Central memory CD8-positive, alpha-beta T cell (primary cell): ENCODE data around the gene RFX4.
"Not testable (repeated sequence)": the region's sequence is repeated elsewhere in the genome, so short reads cannot be mapped to it uniquely, and the experiment has no call there.

Source experiments
- ATAC-seq: fragments of 150-1000 bp; cut with Tn5 transposase; replicated peaks from 2 replicates; pipeline ENCODE4 v1.10.0; 2022; ENCODE audit warnings: mild to moderate bottlenecking, moderate FRiP score, moderate number of reproducible peaks; ENCODE audit not compliant: poor library complexity, severe bottlenecking; ENCODE audit errors: extremely low read depth
- DNase-seq, 2 donors: peaks; one replicate each; pipeline ENCODE4 v3.0.0; 2021; ENCODE audit warnings: low spot score in 2 of 2
- H3K27ac Mint-ChIP-seq: one replicate; pipeline ENCODE4 v1.8.0; 2022; ENCODE audit warnings: low read depth, mild to moderate bottlenecking, moderate library complexity, mixed read lengths
- H3K27me3 Mint-ChIP-seq: one replicate; pipeline ENCODE4 v1.8.0; 2022; ENCODE audit warnings: mixed read lengths
- H3K36me3 Mint-ChIP-seq: one replicate; pipeline ENCODE4 v1.8.0; 2022; ENCODE audit warnings: mild to moderate bottlenecking, moderate library complexity, mixed read lengths; ENCODE audit not compliant: insufficient read depth
- H3K4me1 Mint-ChIP-seq: one replicate; pipeline ENCODE4 v1.8.0; 2022; ENCODE audit warnings: mixed read lengths
- H3K4me3 Mint-ChIP-seq: one replicate; pipeline ENCODE4 v1.8.0; 2022; ENCODE audit warnings: mild to moderate bottlenecking, moderate library complexity, mixed read lengths
- H3K9me3 Mint-ChIP-seq: one replicate; pipeline ENCODE4 v1.8.0; 2022; ENCODE audit warnings: mixed read lengths

The RFX4 gene

DNA sequence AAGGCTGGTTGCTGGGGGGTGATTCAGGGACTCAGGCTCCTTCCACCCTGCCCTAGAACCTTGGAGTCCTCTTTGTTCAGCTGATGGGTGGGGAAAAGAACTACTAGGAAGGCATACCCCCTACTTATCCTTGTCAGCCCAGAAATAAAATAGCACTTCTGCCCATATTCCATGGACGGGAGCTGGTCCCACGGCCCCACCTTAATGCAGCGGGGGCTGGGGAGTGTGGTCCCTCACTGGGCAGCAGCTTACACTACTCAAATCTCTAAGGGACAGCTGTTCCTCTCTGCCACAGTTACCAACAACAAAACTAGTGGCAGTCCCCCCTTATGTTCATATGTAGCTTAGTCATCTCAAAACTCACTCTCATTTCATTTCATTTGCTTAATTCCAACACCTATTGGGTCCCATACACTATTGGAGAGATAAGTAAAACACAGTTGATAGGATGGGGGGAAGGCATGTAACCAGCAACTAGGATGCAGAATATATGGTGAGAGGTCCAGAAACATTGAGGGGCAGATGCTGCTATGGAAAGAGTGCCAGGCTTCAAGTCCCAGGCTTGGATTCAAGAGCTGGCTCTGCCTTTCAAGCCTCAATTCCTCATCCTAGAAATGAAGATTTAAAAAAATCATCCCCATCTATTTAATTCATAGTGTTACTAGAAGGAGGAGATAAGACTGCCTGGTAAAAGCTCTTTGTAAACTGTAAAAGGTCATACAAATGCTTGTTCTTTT lies 107.9 kb downstream of the RFX4 start:
- Mint-ChIP-seq H3K4me1 (no peaks in the 10 kb centered on the region), H3K36me3 (no peaks in the 10 kb centered on the region)

GRCh38 chr12:106692033-106692432 lies 109.2 kb downstream of the RFX4 start:
- H3K4me1 Mint-ChIP-seq, H3K4me3 Mint-ChIP-seq, H3K36me3 Mint-ChIP-seq, ATAC-seq, H3K27me3 Mint-ChIP-seq, DNase-seq, H3K27ac Mint-ChIP-seq, H3K9me3 Mint-ChIP-seq: not testable (repeated sequence)

More for the DNA sequence above, 107.9 kb downstream of the RFX4 start:
- no peaks in the 10 kb centered on the region for H3K27me3 Mint-ChIP-seq
- no peaks in the 10 kb centered on the region for H3K9me3 Mint-ChIP-seq
- no peak for DNase-seq
- H3K27ac Mint-ChIP-seq, result no peak overlapping the region
- H3K4me3 Mint-ChIP-seq, result no peak overlapping the region
- ATAC-seq, result no peak

- Mint-ChIP-seq H3K9me3 (no peaks in the 10 kb centered on the region), H3K4me3 (no peak overlapping the region), H3K4me1 (peaks cover 5% of the 10 kb centered on the region), H3K36me3 (no peaks in the 10 kb centered on the region), H3K27me3 (no peaks in the 10 kb centered on the region), H3K27ac (no peak overlapping the region)
- DNase-seq (no peak), ATAC-seq (no peak)
Observed at GRCh38 chr12:106692896-106693820, 110.4 kb downstream of the RFX4 start.

DNA sequence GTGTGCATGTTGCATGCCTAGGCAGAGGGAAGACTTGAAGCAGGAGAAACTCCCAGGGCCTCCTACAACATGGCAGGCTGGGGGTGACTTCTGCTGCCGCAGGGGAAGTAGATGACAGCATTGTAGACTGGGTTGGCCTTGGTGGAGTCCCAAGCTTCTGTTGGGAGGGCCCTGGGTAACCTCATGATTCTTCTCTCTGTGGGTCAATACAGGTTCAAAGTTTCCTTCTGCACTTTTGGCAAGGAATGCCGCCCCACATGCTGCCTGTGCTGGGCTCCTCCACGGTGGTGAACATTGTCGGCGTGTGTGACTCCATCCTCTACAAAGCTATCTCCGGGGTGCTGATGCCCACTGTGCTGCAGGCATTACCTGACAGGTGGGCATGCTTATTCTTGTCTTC lies 113.3 kb downstream of the RFX4 start:
- H3K9me3 Mint-ChIP-seq, result peaks cover under 1% of the 10 kb centered on the region
- peaks cover 5% of the 10 kb centered on the region for H3K4me1 Mint-ChIP-seq
- ATAC-seq (no peak), DNase-seq (no peak)
- peaks cover 17% of the 10 kb centered on the region for H3K27me3 Mint-ChIP-seq
- H3K36me3 Mint-ChIP-seq, result no peaks in the 10 kb centered on the region
- H3K4me3 Mint-ChIP-seq, result no peak overlapping the region
- H3K27ac Mint-ChIP-seq, result no peak overlapping the region

DNA sequence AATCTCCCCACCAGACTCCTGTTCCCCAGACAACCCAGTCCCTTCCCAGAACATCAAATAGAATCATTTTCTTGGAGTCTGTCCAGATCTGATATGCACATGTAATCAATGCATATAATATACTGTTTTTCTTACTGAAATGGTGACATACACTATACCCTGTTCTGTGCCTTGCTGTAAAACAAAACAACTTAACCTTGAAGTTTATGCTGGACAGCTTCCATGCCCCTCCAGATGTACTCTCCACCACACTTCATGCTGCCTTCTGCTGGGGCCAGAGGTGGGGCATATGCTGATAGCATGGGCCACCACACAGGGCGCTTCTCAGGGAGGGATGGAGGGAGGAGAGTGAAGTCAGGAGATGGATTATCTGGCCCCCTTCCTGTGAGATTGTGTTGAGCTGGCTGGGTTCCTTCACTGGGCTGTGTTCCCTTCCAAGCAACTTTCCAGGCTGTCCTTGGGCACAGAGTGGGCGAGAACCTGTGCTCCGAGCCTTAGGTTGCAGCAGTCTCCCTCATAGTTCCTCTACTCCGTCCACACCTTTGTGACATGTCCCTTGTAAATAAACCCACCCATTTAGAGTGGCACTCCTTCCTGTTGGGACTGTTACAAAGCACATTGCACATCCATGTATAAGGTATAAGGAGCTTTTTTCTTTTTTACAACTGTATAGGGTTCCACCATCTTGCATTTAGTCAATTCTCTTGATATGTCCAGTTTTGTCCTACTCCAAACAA lies 114.0 kb downstream of the RFX4 start:
- Mint-ChIP-seq H3K9me3 (peaks cover 7% of the 10 kb centered on the region), H3K27me3 (peaks cover 17% of the 10 kb centered on the region), H3K36me3 (peaks cover 2% of the 10 kb centered on the region), H3K4me3 (no peak overlapping the region), H3K27ac (no peak overlapping the region), H3K4me1 (peaks cover 5% of the 10 kb centered on the region)
- DNase-seq (no peak), ATAC-seq (no peak)

GRCh38 chr12:106704081-106704480 lies 121.3 kb downstream of the RFX4 start:
- Mint-ChIP-seq H3K36me3 (peaks cover 2% of the 10 kb centered on the region), H3K27ac (no peak overlapping the region), H3K27me3 (peaks cover 9% of the 10 kb centered on the region), H3K9me3 (peaks cover 7% of the 10 kb centered on the region), H3K4me1 (no peaks in the 10 kb centered on the region), H3K4me3 (no peak overlapping the region)
- ATAC-seq, result no peak
- no peak for DNase-seq

DNA sequence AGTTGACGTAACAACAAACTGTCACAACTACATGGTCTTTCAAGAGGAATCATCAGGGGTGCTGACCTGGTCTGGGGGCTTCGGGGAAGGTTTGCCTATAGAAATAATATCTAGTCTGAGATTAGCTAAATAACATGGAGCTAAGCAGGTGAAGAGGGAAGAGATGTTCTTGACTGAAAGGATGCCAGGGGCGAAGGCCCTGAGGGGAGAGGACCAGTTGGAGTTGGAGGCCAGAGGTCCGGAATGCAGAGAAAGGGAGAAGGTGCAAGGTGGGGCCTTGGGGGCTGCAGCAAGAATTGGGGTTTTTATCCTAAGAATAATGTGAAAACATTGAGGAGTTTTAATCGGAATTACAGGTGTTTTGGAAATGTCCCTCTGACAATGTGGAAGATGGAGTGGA lies 123.2 kb downstream of the RFX4 start:
- DNase-seq (no peak), ATAC-seq (no peak)
- Mint-ChIP-seq H3K9me3 (peaks cover 7% of the 10 kb centered on the region), H3K36me3 (peaks cover 2% of the 10 kb centered on the region), H3K27ac (no peak overlapping the region), H3K27me3 (no peaks in the 10 kb centered on the region), H3K4me3 (no peak overlapping the region), H3K4me1 (no peaks in the 10 kb centered on the region)

DNA sequence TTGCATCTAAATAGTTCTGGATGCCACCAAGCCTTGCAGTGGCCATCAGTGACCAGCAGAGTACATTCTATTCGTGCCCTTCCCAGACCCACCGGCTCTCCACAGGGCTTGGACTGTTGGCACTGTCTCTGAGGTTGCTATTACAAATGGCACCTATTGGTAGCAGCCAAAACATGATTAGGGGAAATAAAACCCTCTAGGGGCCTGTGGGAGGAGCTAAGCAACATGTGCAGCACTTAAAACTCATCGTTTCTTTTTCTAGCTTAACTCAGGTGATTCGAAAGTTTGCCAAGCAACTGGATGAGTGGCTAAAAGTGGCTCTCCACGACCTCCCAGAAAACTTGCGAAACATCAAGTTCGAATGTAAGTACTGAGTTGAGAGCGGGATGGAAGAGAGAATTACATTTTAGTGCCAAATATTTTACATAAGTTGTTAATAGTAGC lies 126.3 kb downstream of the RFX4 start:
- ATAC-seq (no peak), DNase-seq (no peak)
- no peaks in the 10 kb centered on the region for H3K9me3 Mint-ChIP-seq
- no peaks in the 10 kb centered on the region for H3K4me1 Mint-ChIP-seq
- no peak overlapping the region for H3K4me3 Mint-ChIP-seq
- H3K27me3 Mint-ChIP-seq, result no peaks in the 10 kb centered on the region
- no peaks in the 10 kb centered on the region for H3K36me3 Mint-ChIP-seq
- H3K27ac Mint-ChIP-seq, result no peak overlapping the region

- H3K27me3 Mint-ChIP-seq, result no peaks in the 10 kb centered on the region
- no peaks in the 10 kb centered on the region for H3K4me1 Mint-ChIP-seq
- no peak for DNase-seq
- H3K9me3 Mint-ChIP-seq, result no peaks in the 10 kb centered on the region
- no peak overlapping the region for H3K27ac Mint-ChIP-seq
- ATAC-seq, result no peak
- no peaks in the 10 kb centered on the region for H3K36me3 Mint-ChIP-seq
- no peak overlapping the region for H3K4me3 Mint-ChIP-seq
Observed at GRCh38 chr12:106710143-106710893, 127.5 kb downstream of the RFX4 start.

- no peaks in the 10 kb centered on the region for H3K27me3 Mint-ChIP-seq
- H3K36me3 Mint-ChIP-seq, result no peaks in the 10 kb centered on the region
- H3K4me1 Mint-ChIP-seq, result no peaks in the 10 kb centered on the region
- DNase-seq (no peak), ATAC-seq (no peak)
- no peaks in the 10 kb centered on the region for H3K9me3 Mint-ChIP-seq
- H3K27ac Mint-ChIP-seq, result no peak overlapping the region
- H3K4me3 Mint-ChIP-seq, result no peak overlapping the region
Observed at GRCh38 chr12:106711316-106711715, 128.5 kb downstream of the RFX4 start.

DNA sequence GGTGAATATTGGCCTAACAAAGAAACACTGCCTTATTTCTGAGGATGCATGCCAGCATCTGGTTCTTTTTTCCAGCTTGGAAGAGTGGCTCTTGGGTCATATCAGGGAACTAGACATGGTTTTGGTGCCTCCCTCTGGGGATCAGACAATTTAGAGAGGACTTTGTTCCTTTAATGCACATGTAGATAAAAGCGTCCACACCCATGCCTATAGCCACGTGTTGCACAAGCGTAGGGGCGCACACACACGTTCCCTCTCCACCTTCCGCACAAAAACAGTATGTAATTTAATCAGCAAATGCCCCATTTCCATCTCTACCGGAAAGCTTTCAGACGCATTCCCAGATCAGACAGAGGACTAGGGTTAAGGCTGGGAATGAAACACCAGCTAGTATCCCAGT lies 130.0 kb downstream of the RFX4 start:
- Mint-ChIP-seq H3K36me3 (no peaks in the 10 kb centered on the region), H3K4me1 (no peaks in the 10 kb centered on the region), H3K9me3 (no peaks in the 10 kb centered on the region), H3K4me3 (no peak overlapping the region), H3K27ac (no peak overlapping the region), H3K27me3 (no peaks in the 10 kb centered on the region)
- DNase-seq (no peak), ATAC-seq (no peak)

DNA sequence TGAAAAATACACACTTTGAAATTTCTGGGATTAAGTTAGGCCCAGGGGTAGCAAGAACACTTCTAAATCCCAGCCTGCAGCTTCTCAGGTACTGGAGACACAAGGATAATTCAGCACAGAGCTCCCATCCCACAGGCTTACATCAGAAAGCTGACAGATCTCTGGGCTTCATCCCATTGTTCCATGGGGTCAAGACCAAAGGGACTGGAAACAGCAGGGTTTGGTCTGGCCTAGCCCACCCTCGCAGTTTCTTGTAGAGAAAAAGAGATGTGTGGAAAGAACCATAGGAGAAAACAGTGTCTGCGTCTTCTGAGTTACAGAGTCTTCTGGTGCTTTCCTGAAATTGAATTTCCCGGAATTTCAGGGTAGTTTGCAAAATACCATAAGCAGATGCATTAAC lies 132.1 kb downstream of the RFX4 start:
- Mint-ChIP-seq H3K4me1 (no peaks in the 10 kb centered on the region), H3K27ac (no peak overlapping the region), H3K4me3 (no peak overlapping the region), H3K36me3 (no peaks in the 10 kb centered on the region), H3K27me3 (no peaks in the 10 kb centered on the region), H3K9me3 (no peaks in the 10 kb centered on the region)
- no peak for DNase-seq
- no peak for ATAC-seq
